ENCODE results near the gene EVI2B.
A peak's percentile ranks its signal among the peaks of the same experiment; 100 is the strongest.
"Not testable (repeated sequence)": the region's sequence is repeated elsewhere in the genome, so short reads cannot be mapped to it uniquely, and the experiment has no call there.

EVI2B gene

DNA sequence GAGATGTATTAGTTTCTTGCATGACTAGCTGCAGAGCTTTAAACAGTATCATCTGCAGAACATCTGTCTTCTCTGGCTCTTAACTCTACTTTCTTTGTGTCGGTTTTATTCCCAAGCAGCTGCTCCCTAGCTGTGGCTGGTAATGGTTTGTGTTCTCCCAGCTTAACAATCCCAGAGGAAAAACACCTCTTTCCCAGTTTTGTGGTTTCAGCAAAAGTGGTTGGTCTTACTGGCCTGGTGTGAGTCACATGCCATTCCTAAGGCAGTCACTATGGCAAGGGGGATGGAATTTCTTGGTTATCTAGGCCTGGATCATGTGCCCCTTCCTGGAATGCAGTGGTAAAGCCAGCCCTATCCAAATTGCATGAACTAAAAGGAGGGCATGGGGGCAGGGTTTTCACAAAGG, 44.3 kb downstream of the EVI2B start:
- no peak overlapping the region for H3K27ac ChIP-seq
- TF ChIP-seq, protein P1, sequence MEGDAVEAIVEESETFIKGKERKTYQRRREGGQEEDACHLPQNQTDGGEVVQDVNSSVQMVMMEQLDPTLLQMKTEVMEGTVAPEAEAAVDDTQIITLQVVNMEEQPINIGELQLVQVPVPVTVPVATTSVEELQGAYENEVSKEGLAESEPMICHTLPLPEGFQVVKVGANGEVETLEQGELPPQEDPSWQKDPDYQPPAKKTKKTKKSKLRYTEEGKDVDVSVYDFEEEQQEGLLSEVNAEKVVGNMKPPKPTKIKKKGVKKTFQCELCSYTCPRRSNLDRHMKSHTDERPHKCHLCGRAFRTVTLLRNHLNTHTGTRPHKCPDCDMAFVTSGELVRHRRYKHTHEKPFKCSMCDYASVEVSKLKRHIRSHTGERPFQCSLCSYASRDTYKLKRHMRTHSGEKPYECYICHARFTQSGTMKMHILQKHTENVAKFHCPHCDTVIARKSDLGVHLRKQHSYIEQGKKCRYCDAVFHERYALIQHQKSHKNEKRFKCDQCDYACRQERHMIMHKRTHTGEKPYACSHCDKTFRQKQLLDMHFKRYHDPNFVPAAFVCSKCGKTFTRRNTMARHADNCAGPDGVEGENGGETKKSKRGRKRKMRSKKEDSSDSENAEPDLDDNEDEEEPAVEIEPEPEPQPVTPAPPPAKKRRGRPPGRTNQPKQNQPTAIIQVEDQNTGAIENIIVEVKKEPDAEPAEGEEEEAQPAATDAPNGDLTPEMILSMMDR (IDR thresholded peaks at IDR 0.05): no peak
- no peak for TF ChIP-seq ZFX (IDR thresholded peaks at IDR 0.05; ENCODE audit: borderline replicate concordance)

DNA sequence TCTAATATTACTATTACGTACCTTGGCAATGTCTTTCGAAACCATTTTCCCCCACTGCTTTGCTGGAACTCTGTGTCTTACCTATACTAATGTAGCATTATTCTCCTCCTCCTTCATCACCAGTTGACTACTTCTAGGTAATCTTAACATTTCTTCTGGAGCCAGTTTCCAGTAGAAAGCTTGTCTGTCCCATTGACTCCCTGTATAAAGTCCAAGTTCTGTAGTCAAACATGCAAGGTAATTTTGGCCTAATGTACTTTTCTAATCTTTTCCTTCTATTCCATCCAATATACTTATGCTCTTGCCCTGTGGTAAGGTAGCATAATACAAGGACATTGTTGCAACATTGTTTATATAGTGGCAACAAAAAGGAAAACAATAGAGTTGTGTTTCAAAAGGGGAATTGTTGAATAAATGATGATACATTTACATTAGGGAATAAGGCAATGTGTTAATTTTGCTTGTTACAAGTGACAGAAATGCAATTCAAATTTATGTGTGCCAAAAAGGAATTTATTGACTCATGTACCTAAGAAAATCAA, 44.7 kb downstream of the EVI2B start:
- TF ChIP-seq, protein P1 (IDR thresholded peaks at IDR 0.05): no peak
- no peak for TF ChIP-seq ZFX (IDR thresholded peaks at IDR 0.05; ENCODE audit: borderline replicate concordance)
- no peak overlapping the region for H3K27ac ChIP-seq

DNA sequence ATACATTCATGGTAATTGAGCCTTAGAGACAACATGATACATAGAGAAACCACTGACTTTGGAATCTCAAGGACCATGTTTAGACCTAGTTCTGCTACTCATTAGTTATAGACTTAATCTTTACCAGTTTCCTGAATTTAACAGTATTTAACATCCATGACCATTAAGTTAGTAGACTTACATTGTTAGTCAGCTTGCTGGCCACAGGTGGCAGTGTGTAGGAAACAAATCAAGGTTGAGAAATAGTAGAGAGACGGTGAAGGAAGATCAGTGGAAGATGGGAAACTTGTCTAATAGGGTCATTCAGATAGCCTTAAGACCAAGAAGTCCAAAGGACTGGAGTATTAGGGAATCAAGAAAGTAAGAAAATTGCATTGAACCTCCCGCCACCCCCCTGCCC, 47.8 kb downstream of the EVI2B start:
- TF ChIP-seq, protein P1 (IDR thresholded peaks at IDR 0.05): peak; percentile 38
- no peak for TF ChIP-seq ZFX (IDR thresholded peaks at IDR 0.05; ENCODE audit: borderline replicate concordance)
- no peak overlapping the region for H3K27ac ChIP-seq

DNA sequence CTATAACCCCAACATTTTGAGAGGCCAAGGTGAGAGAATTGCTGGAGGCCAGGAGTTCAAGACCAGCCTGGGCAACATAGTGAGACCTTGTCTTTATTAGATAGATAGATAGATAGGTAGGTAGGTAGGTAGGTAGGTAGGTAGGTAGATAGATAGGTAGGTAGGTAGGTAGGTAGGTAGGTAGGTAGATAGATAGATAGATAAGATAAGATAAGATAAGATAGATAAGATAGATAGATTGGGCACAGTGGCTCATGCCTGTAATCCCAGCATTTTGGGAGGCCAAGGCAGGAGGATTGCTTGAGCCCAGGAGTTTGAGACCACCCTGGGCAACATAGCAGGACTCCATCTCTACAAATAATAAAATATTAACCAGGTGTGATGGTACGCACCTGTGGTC, 50.9 kb downstream of the EVI2B start:
- not testable (repeated sequence) for H3K27ac ChIP-seq

DNA sequence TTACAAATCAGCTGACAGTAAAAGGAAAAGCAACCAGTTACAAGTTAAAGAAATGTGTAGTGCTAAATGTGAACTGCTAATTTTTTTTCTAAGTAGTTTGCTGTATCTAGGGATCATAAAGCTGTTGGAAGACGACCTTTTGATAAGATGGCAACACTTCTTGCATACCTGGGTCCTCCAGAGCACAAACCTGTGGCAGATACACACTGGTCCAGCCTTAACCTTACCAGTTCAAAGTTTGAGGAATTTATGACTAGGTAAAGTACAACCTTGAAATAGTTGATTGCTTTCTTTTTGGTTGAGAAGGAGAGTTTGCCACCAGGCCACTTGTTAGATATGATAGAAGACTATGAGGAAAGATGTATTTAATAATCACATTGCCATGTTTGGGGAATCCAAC, 52.3 kb downstream of the EVI2B start:
- TF ChIP-seq, protein P1 (IDR thresholded peaks at IDR 0.05): no peak
- no peak for TF ChIP-seq ZFX (IDR thresholded peaks at IDR 0.05; ENCODE audit: borderline replicate concordance)
- no peak overlapping the region for H3K27ac ChIP-seq

DNA sequence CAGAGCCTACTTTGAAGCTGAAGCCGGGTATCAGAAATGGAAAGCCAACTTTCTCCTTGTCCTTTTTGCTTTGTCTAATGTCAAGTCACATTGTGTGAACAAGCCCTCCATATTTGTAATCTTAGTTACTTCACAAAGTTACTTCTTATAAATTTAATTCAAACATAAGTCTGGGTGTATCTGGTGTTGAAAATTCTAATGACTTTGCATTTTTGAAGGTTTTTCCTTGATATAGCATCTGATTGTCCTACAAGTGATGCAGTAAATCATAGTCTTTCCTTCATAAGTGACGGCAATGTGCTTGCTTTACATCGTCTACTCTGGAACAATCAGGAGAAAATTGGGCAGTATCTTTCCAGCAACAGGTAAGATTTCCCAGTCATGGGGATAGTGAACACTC, 53.7 kb downstream of the EVI2B start:
- TF ChIP-seq ZFX (IDR thresholded peaks at IDR 0.05; ENCODE audit: borderline replicate concordance): no peak
- TF ChIP-seq, protein P1 (IDR thresholded peaks at IDR 0.05): no peak
- no peak overlapping the region for H3K27ac ChIP-seq

DNA sequence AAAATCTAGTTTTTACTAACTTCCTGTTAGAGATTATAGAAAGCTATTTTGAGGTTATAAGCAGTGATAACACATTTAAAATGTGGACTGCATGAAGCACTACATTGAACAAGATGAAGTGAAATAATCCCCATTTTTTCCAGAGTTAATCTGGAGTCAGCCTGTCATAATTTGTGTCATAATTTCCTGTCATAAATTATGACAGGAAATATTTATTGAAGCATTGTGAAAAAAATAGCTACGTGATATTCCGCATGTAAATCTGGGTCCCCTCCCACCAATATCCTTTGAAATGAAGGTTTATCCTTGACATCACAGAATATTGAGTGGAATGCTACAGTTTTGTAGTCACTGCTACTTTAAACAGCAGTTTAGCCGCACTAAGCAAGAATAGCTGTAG, 56.9 kb downstream of the EVI2B start:
- no peak for TF ChIP-seq ZFX (IDR thresholded peaks at IDR 0.05; ENCODE audit: borderline replicate concordance)
- TF ChIP-seq, protein P1 (IDR thresholded peaks at IDR 0.05): no peak
- no peak overlapping the region for H3K27ac ChIP-seq

DNA sequence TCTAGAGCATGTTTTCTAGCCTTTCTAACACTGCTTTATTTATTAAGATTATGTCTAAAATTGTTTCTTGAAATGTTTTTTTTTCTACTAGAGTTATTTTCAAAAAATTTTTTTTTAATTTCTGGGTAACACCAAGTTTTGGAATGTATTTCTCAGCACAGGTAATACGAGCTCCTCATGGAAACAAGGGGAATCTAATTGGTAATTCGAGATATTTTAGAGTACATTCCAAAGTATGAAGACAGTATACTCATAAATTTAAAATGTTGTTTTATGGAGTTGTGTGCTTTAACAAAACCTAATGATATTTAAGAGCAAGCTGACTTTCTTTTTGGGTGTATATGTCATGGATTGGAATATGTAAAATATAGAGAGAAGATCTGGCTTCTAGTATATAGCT, 59.2 kb downstream of the EVI2B start:
- no peak overlapping the region for H3K27ac ChIP-seq
- TF ChIP-seq, protein P1 (IDR thresholded peaks at IDR 0.05): no peak
- TF ChIP-seq ZFX (IDR thresholded peaks at IDR 0.05; ENCODE audit: borderline replicate concordance): no peak

All from 22Rv1 (cell line).